ENCODE results near the gene CUL4A. TPM values are rescaled to one million over a fixed set of nuclear protein-coding genes. Genes with fewer than 3 reads are reported as not detected.
A peak's percentile ranks its signal among the peaks of the same experiment; 100 is the strongest.
"Not testable (repeated sequence)": the region's sequence is repeated elsewhere in the genome, so short reads cannot be mapped to it uniquely, and the experiment has no call there.

The CUL4A gene
- total RNA-seq = 10 to 100 TPM; 29.2 to 75.8 (median 39.5) TPM
- long read RNA-seq, partial matches to known transcripts = 1 of 6 reads
- long read RNA-seq, other reads (novel, unspliced or antisense) = 1 of 6 reads

GRCh38 chr13:113209336-113209758, at the start of gene CUL4A:
Gene CUL4A, plus strand, starts transcription at chr13:113209613. Its CDS starts 15 bp downstream, at chr13:113209628.
- no CpG with 5 or more reads among the region's 66 CpGs for WGBS (ENCODE audit: insufficient coverage, low coverage, low lambda C conversion rate, missing lambda C conversion rate)

DNA sequence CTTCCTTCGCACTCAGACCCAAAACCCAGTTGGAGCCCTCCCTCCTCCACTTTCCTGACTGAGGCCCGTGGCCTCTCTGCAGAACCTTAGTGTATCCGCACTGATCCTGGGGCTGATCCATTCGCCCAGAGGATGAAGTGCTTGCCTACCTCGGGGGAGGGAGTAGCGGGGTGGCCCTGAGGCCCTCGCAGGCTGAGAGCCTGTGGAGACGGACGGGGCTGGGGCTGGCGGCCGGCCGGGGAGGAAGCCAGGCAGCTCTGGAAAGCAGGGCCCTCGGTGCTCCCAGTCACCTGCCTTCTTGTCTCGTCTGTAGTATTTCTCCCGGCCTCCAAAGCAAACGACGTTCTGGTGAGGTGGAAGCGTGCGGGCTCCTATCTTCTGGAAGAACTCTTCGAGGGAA, 49.7 kb upstream of the CUL4A start:
- ATAC-seq (peak; percentile 2 to 11 (median 8)), DNase-seq (peak in 1 of 3 donors; percentile 57)
- no peaks in the 10 kb centered on the region for H3K27me3 ChIP-seq
- TF ChIP-seq POLR2A (IDR thresholded peaks at IDR 0.05) = no peak
- TF ChIP-seq, protein P1, sequence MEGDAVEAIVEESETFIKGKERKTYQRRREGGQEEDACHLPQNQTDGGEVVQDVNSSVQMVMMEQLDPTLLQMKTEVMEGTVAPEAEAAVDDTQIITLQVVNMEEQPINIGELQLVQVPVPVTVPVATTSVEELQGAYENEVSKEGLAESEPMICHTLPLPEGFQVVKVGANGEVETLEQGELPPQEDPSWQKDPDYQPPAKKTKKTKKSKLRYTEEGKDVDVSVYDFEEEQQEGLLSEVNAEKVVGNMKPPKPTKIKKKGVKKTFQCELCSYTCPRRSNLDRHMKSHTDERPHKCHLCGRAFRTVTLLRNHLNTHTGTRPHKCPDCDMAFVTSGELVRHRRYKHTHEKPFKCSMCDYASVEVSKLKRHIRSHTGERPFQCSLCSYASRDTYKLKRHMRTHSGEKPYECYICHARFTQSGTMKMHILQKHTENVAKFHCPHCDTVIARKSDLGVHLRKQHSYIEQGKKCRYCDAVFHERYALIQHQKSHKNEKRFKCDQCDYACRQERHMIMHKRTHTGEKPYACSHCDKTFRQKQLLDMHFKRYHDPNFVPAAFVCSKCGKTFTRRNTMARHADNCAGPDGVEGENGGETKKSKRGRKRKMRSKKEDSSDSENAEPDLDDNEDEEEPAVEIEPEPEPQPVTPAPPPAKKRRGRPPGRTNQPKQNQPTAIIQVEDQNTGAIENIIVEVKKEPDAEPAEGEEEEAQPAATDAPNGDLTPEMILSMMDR (IDR thresholded peaks at IDR 0.05) = no peak
- peak overlapping the region in 2 of 3 donors; percentile 78 to 98 for H3K27ac ChIP-seq
- peaks cover 0 to 15% (median 0%) of the 10 kb centered on the region in 4 donors for H3K4me1 ChIP-seq
- peaks cover 0 to 13% (median 2%) of the 10 kb centered on the region in 4 donors for H3K36me3 ChIP-seq
- WGBS (ENCODE audit: insufficient coverage, low coverage, low lambda C conversion rate, missing lambda C conversion rate) = 60% methylated on average over 10 of the region's 20 CpGs
- H3K9me3 ChIP-seq = no peaks in the 10 kb centered on the region
- intact Hi-C loops (cut with DNase I) = loop anchor here in 1 of 2 donors (5.0 kb wide), 1 partner anchor 48 kb away; the partner anchor contains the start of genes CUL4A and PCID2
- H3K4me3 ChIP-seq = peak overlapping the region; percentile 42 to 67 (median 55)

More at GRCh38 chr13:113209336-113209758, at the start of gene CUL4A:
- ATAC-seq (peak; percentile 65 to 76 (median 72)), DNase-seq (peak; percentile 82 to 89 (median 86))
- no peaks in the 10 kb centered on the region for H3K9me3 ChIP-seq
- no peaks in the 10 kb centered on the region for H3K27me3 ChIP-seq
- TF ChIP-seq, protein P1 (IDR thresholded peaks at IDR 0.05) = no peak
- no peak for TF ChIP-seq POLR2A (IDR thresholded peaks at IDR 0.05)
- H3K36me3 ChIP-seq = peaks cover 0 to 8% (median 0%) of the 10 kb centered on the region in 4 donors
- peaks cover 0 to 47% (median 15%) of the 10 kb centered on the region in 4 donors for H3K4me1 ChIP-seq
- H3K4me3 ChIP-seq = peak within 1 kb of the TSS; percentile 79 to 98 (median 90)
- intact Hi-C loops (cut with DNase I) = loop anchor here in 1 of 2 donors (5.0 kb wide), 1 partner anchor 52 kb away; the partner anchor contains the start of gene PROZ
- peak within 1 kb of the TSS; percentile 94 to 99 (median 96) for H3K27ac ChIP-seq

DNA sequence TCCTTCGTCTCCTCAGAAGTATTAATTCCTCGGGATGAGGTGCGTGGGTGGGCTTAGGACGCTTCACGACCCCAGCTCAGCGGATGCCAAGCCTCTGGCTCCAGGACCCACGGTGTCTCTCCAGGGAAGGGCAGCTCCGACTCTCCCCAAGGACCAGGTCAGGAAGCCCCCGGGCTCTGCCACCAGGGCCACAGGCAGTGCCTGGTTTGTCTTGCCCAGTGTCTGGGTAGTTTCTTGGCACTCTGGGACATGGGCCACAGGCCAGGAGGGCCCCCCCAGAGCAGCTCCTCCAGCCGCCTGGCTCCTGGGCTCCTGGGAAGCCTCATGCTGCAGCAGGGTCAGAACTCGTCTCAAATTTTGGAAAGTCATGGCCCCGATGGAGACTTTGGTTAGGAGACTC, 48.4 kb upstream of the CUL4A start:
- H3K27me3 ChIP-seq = no peaks in the 10 kb centered on the region
- WGBS (ENCODE audit: insufficient coverage, low coverage, low lambda C conversion rate, missing lambda C conversion rate) = 79% methylated on average over 9 of the region's 12 CpGs
- H3K36me3 ChIP-seq = peaks cover 0 to 23% (median 2%) of the 10 kb centered on the region in 4 donors
- no peak overlapping the region for H3K27ac ChIP-seq
- ATAC-seq (no peak), DNase-seq (no peak)
- intact Hi-C loops (cut with DNase I) = no loop called here
- TF ChIP-seq, protein P1 (IDR thresholded peaks at IDR 0.05) = no peak
- no peak for TF ChIP-seq POLR2A (IDR thresholded peaks at IDR 0.05)
- peaks cover 0 to 11% (median 0%) of the 10 kb centered on the region in 4 donors for H3K4me1 ChIP-seq
- H3K4me3 ChIP-seq = no peak overlapping the region
- no peaks in the 10 kb centered on the region for H3K9me3 ChIP-seq

DNA sequence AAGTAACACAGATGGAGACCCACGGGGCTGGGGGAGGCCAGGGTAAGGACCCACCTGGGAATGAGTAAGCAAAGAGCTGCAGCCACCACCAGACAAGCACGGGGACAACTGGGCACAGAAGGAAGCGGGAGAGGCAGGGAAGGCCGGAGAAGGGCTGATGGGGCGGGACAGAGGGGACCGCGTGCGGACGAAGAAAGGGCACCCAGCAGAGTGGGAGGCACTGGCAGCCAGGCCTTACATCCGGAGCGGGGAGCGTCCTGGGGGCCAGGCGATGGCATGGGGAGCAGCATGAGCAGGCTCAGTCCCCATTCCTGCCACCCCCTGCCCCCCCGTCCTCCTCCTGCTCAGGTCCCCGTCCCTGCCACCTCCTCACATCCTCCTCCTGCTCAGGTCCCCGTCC, 48.0 kb upstream of the CUL4A start:
- DNase-seq = no peak
- 45% methylated on average over 3 of the region's 16 CpGs for WGBS (ENCODE audit: insufficient coverage, low coverage, low lambda C conversion rate, missing lambda C conversion rate)
- no peak overlapping the region for H3K4me3 ChIP-seq

DNA sequence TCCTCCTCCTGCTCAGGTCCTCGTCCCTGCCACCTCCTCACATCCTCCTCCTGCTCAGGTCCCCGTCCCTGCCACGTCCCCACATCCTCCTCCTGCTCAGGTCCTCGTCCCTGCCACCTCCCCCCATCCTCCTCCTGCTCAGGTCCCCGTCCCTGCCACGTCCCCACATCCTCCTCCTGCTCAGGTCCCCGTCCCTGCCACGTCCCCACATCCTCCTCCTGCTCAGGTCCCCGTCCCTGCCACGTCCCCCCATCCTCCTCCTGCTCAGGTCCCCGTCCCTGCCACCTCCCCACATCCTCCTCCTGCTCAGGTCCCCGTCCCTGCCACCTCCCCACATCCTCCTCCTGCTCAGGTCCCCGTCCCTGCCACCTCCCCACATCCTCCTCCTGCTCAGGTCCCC, 47.4 kb upstream of the CUL4A start:
- H3K27me3 ChIP-seq; H3K4me1 ChIP-seq; H3K27ac ChIP-seq; intact Hi-C loops (cut with DNase I); H3K4me3 ChIP-seq; H3K9me3 ChIP-seq; ATAC-seq; DNase-seq: not testable (repeated sequence)
- WGBS (ENCODE audit: insufficient coverage, low coverage, low lambda C conversion rate, missing lambda C conversion rate) = 5% methylated on average over 9 of the region's 13 CpGs
- peaks cover 0 to 25% (median 2%) of the 10 kb centered on the region in 4 donors for H3K36me3 ChIP-seq

More for the DNA sequence above, 48.0 kb upstream of the CUL4A start:
- H3K9me3 ChIP-seq = no peaks in the 10 kb centered on the region
- peaks cover 0 to 6% (median 0%) of the 10 kb centered on the region in 4 donors for H3K4me1 ChIP-seq
- H3K27me3 ChIP-seq = no peaks in the 10 kb centered on the region
- intact Hi-C loops (cut with DNase I) = no loop called here
- TF ChIP-seq, protein P1 (IDR thresholded peaks at IDR 0.05) = no peak
- no peak for TF ChIP-seq POLR2A (IDR thresholded peaks at IDR 0.05)
- peaks cover 0 to 25% (median 2%) of the 10 kb centered on the region in 4 donors for H3K36me3 ChIP-seq
- ATAC-seq = no peak
- no peak overlapping the region for H3K27ac ChIP-seq
